Nephron progenitor cell (in vitro differentiated cells): ENCODE data around the gene ATP2A1.
"Not testable (repeated sequence)": the region's sequence is repeated elsewhere in the genome, so short reads cannot be mapped to it uniquely, and the experiment has no call there.

Experiments used
- DNase-seq: peaks from one replicate; pipeline ENCODE4 v3.0.0; 2021
- H3K27ac Mint-ChIP-seq: 2 replicates; pipeline ENCODE4 v1.8.0; 2021; ENCODE audit warnings: mild to moderate bottlenecking, moderate library complexity, mixed read lengths
- H3K27me3 Mint-ChIP-seq: 2 replicates; pipeline ENCODE4 v1.8.0; 2021; ENCODE audit warnings: mild to moderate bottlenecking, low read depth, mixed read lengths; ENCODE audit not compliant: poor library complexity
- H3K36me3 Mint-ChIP-seq: 2 replicates; pipeline ENCODE4 v1.8.0; 2021; ENCODE audit warnings: low read depth, mixed read lengths
- H3K4me1 Mint-ChIP-seq: 2 replicates; pipeline ENCODE4 v1.8.0; 2021; ENCODE audit warnings: mixed read lengths
- H3K4me3 Mint-ChIP-seq: 2 replicates; pipeline ENCODE4 v1.8.0; 2021; ENCODE audit warnings: mild to moderate bottlenecking, moderate library complexity, mixed read lengths
- H3K9me3 Mint-ChIP-seq: 2 replicates; pipeline ENCODE4 v1.8.0; 2021; ENCODE audit warnings: mild to moderate bottlenecking, moderate library complexity, mixed read lengths
- TF ChIP-seq, protein P1 (sequence below): fragments of 200-600 bp; sonication (generic); IDR thresholded peaks from 2 replicates; pipeline ENCODE4 v1.5.0; 2021; ENCODE audit warnings: antibody characterized with exemption

Gene ATP2A1

DNA sequence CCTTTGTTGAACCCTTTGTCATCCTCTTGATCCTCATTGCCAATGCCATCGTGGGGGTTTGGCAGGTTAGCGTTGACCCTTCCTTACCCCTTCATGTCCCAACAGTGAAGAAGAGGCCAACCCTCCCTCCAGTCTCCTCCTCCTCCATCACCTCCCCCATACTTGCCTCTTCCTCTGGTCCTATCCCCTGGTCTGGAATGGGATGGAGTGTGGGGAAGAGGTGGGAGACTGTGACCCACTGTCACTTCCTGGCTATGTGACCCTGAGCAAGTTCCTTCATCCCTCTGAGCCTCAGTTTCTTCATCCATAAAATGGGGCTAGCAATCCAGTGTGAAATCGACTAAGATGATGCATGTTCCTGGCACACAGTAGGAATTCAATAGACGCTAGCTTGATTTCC is 2.7 kb downstream of the ATP2A1 start:
- TF ChIP-seq, protein P1, sequence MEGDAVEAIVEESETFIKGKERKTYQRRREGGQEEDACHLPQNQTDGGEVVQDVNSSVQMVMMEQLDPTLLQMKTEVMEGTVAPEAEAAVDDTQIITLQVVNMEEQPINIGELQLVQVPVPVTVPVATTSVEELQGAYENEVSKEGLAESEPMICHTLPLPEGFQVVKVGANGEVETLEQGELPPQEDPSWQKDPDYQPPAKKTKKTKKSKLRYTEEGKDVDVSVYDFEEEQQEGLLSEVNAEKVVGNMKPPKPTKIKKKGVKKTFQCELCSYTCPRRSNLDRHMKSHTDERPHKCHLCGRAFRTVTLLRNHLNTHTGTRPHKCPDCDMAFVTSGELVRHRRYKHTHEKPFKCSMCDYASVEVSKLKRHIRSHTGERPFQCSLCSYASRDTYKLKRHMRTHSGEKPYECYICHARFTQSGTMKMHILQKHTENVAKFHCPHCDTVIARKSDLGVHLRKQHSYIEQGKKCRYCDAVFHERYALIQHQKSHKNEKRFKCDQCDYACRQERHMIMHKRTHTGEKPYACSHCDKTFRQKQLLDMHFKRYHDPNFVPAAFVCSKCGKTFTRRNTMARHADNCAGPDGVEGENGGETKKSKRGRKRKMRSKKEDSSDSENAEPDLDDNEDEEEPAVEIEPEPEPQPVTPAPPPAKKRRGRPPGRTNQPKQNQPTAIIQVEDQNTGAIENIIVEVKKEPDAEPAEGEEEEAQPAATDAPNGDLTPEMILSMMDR = no peak
- Mint-ChIP-seq H3K36me3 (no peaks in the 10 kb centered on the region), H3K4me1 (peaks cover 88% of the 10 kb centered on the region), H3K27me3 (peaks cover 12% of the 10 kb centered on the region), H3K27ac (peak overlapping the region; percentile 76), H3K4me3 (peak overlapping the region; percentile 89), H3K9me3 (no peaks in the 10 kb centered on the region)
- DNase-seq = no peak

DNA sequence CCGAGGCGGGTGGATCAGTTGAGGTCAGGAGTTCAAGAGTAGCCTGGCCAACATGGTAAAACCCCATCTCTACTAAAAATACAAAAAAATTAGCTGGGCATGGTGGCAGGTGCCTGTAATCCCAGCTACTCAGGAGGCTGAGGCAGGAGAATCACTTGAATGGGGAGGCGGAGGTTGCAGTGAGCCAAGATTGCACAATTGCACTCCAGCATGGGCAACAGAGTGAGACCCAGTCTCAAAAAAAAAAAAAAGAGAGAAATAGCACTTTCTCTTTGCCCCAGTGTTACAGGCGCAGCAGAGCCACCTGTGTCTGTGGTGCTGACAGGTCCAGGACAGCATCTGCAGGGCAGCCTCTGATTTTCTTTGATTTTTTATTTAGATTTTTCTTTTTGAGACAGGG is 3.3 kb downstream of the ATP2A1 start:
- not testable (repeated sequence) for DNase-seq, H3K4me3 Mint-ChIP-seq, H3K36me3 Mint-ChIP-seq, H3K27ac Mint-ChIP-seq, H3K9me3 Mint-ChIP-seq
- peaks cover 12% of the 10 kb centered on the region for H3K27me3 Mint-ChIP-seq
- H3K4me1 Mint-ChIP-seq = peaks cover 82% of the 10 kb centered on the region

DNA sequence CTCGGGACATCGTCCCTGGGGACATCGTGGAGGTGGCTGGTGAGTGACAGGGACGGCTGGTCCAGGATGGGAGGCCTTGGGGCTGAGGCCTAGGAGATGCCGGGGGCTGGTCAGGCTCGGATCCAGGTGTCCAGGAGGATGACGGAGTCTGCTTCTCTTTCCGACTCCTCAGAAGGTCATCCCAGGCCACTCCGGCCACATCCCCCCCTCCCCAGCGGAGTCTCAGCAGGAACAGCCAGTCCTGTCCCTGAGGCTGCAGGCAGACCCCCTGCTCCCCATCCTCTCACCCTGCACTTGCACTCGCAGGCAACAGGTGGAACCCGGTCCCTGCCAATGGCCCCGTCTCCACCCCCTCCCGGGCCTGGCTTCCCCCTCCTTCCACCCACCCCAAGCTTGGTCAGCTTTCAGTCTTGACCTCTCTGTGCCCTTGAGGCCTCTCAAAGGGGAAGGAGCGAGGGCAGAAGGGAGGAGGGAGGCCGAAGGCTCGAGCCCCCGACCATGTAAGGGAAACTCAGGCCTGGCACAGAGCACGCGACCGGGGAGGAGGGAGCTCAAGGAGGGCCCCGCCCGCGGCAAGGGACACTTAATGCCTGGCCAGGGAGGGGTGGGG is 4.4 kb downstream of the ATP2A1 start:
- Mint-ChIP-seq H3K4me3 (no peak overlapping the region), H3K36me3 (no peaks in the 10 kb centered on the region), H3K4me1 (peaks cover 71% of the 10 kb centered on the region), H3K9me3 (no peaks in the 10 kb centered on the region), H3K27me3 (peaks cover 12% of the 10 kb centered on the region), H3K27ac (no peak overlapping the region)
- TF ChIP-seq, protein P1 = no peak
- DNase-seq = peak; percentile 71

DNA sequence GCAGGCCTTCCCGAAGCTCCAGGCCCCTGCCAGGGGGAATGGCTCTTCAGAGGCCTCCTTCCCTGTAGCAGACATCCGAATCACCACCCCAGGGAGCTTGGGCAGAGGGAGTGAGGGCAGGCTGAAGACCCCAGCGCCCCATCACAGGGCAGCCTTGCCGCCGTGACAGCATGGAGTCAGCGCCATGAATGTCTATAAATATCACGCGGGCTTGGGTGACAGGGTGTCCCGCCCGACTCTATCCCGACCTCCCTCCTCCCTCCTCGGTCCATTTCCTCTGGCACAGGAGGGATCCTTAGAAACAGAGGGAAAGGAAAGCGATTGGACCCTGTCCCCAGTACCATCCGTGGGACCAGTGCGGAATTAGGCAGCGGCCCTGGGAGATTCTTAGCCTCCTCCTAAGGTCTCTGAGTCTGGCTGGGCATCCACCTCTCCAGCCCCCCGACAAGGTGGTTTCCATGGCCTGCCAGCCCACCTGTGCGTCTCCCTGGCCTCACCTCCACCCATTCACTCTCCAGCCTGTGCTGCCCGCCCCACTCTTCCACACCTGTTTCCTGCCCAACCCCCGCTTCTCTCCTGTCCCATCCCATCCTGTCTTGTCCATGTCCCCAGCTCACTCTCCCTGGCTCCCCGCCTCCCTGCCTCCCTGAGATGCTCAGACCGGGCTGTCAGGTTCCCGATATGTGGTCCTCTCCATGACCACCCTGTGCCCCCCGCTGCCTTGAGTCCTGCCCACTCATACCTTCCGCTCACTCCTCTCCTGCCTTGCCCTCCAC is 5.1 kb downstream of the ATP2A1 start:
- Mint-ChIP-seq H3K27ac (peak overlapping the region; percentile 94), H3K27me3 (peaks cover 9% of the 10 kb centered on the region), H3K9me3 (no peaks in the 10 kb centered on the region), H3K36me3 (no peaks in the 10 kb centered on the region), H3K4me1 (peaks cover 63% of the 10 kb centered on the region), H3K4me3 (peak overlapping the region; percentile 7)
- TF ChIP-seq, protein P1 = no peak
- DNase-seq = no peak

DNA sequence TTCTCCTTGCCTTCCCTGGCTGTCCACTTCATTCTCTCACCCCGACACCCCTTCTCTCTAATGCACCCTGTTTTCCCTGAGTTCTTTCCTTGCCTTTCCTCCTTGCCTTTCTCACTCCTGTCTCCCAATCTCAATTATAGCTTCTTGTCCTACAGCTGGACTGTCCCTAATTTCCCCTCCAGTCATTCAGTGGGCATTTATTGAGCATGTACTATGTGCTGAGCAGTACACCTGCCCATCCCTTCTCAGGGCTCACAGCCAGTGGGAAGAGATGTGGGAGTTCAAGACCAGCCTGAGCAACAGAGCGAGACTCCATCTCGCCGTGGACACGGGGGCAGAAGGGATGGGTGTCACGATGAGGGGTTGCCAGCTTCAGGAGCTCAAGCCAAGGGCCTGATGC is 5.8 kb downstream of the ATP2A1 start:
- no peaks in the 10 kb centered on the region for H3K9me3 Mint-ChIP-seq
- H3K4me1 Mint-ChIP-seq = peaks cover 57% of the 10 kb centered on the region

DNA sequence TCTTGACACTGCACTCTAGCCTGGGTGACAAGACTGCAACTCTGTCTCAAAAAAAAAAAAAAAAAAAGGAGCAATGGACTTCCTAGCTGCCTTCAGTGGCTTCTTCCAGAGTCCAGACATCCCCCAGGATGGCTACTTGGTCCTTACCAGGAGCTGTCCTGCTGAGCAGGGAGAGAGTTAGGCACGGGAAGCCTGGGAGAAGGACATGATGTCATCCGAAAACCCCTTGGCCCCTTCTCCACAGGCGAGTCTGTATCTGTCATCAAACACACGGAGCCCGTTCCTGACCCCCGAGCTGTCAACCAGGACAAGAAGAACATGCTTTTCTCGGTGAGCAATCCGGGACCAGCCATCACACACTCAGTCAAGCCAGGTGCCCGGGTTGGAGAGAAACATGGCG is 8.7 kb downstream of the ATP2A1 start:
- H3K9me3 Mint-ChIP-seq = no peaks in the 10 kb centered on the region
- TF ChIP-seq, protein P1 = no peak
- no peaks in the 10 kb centered on the region for H3K36me3 Mint-ChIP-seq
- no peak overlapping the region for H3K4me3 Mint-ChIP-seq
- no peak overlapping the region for H3K27ac Mint-ChIP-seq
- H3K4me1 Mint-ChIP-seq = peaks cover 36% of the 10 kb centered on the region
- peaks cover 6% of the 10 kb centered on the region for H3K27me3 Mint-ChIP-seq
- no peak for DNase-seq

More for the DNA sequence above, 5.8 kb downstream of the ATP2A1 start:
- Mint-ChIP-seq H3K4me3 (peak overlapping the region; percentile 7), H3K27ac (peak overlapping the region; percentile 94), H3K36me3 (no peaks in the 10 kb centered on the region), H3K27me3 (peaks cover 9% of the 10 kb centered on the region)
- DNase-seq = no peak
- TF ChIP-seq, protein P1 = no peak

DNA sequence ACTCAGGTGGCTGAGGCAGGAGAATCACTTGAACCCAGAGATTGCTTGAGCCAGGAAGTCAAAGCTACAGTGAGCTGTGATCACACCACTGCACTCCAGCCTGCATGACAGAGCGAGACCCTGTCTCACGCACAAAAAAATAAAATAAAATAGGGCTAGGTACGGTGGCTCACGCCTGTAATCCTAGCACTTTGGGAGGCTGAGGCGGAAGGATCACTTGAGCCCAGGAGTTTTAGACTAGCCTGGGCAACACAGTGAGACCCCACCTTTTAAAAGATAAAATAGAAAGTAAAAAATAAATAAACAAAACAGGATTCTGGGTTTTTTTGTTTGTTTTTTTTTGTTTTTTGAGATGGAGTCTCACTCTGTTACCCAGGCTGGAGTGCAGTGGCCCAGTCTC is 12.1 kb downstream of the ATP2A1 start:
- H3K4me3 Mint-ChIP-seq, H3K27me3 Mint-ChIP-seq, H3K36me3 Mint-ChIP-seq, H3K27ac Mint-ChIP-seq, H3K9me3 Mint-ChIP-seq, DNase-seq: not testable (repeated sequence)
- H3K4me1 Mint-ChIP-seq = peaks cover 12% of the 10 kb centered on the region
